ENCODE measurements around the gene PPP1R3D.

The PPP1R3D gene

GRCh38 chr20:59948828-59949720, 9.0 kb upstream of the PPP1R3D start:
- peak; percentile 78 for DNase-seq (ENCODE audit: low spot score)

- DNase-seq (ENCODE audit: low spot score) = peak; percentile 6
Observed at GRCh38 chr20:59948212-59948611, 8.1 kb upstream of the PPP1R3D start.

GRCh38 chr20:59947376-59947775, 7.3 kb upstream of the PPP1R3D start:
- no peak for DNase-seq (ENCODE audit: low spot score)

- DNase-seq (ENCODE audit: low spot score) = no peak
Observed at GRCh38 chr20:59945731-59946130, 5.6 kb upstream of the PPP1R3D start.

GRCh38 chr20:59945175-59945574, 5.1 kb upstream of the PPP1R3D start:
- DNase-seq (ENCODE audit: low spot score) = no peak

GRCh38 chr20:59944726-59945125, 4.6 kb upstream of the PPP1R3D start:
- no peak for DNase-seq (ENCODE audit: low spot score)

GRCh38 chr20:59942245-59942644, 2.1 kb upstream of the PPP1R3D start:
- DNase-seq (ENCODE audit: low spot score) = no peak

- DNase-seq (ENCODE audit: low spot score) = no peak
Observed at GRCh38 chr20:59940956-59941294, 820 bp upstream of the PPP1R3D start.

GRCh38 chr20:59939879-59940128, 301 bp downstream of the PPP1R3D start:
- DNase-seq (ENCODE audit: low spot score) = no peak

GRCh38 chr20:59939052-59939878, 840 bp downstream of the PPP1R3D start:
- no peak for DNase-seq (ENCODE audit: low spot score)

GRCh38 chr20:59938696-59939051, 1.4 kb downstream of the PPP1R3D start:
- no peak for DNase-seq (ENCODE audit: low spot score)

- no peak for DNase-seq (ENCODE audit: low spot score)
Observed at GRCh38 chr20:59938221-59938620, 1.9 kb downstream of the PPP1R3D start.

GRCh38 chr20:59937150-59937549, 3.0 kb downstream of the PPP1R3D start:
- DNase-seq (ENCODE audit: low spot score) = no peak

- no peak for DNase-seq (ENCODE audit: low spot score)
Observed at GRCh38 chr20:59936409-59936808, 3.7 kb downstream of the PPP1R3D start.

- DNase-seq (ENCODE audit: low spot score) = no peak
Observed at GRCh38 chr20:59935457-59936185, 4.5 kb downstream of the PPP1R3D start.

- DNase-seq (ENCODE audit: low spot score) = peak; percentile 25
Observed at GRCh38 chr20:59933849-59934585, 6.1 kb downstream of the PPP1R3D start.

GRCh38 chr20:59933296-59933848, 6.7 kb downstream of the PPP1R3D start, which contains the start of gene SYCP2:
SYCP2 (minus strand) TSS chr20:59933637; CDS start chr20:59922413, 11,224 bp downstream.
- DNase-seq (ENCODE audit: low spot score) = no peak

- DNase-seq (ENCODE audit: low spot score) = no peak
Observed at GRCh38 chr20:59932616-59933295, 7.3 kb downstream of the PPP1R3D start.

GRCh38 chr20:59931511-59932312, 8.4 kb downstream of the PPP1R3D start:
- no peak for DNase-seq (ENCODE audit: low spot score)

- no peak for DNase-seq (ENCODE audit: low spot score)
Observed at GRCh38 chr20:59925899-59926298, 14.2 kb downstream of the PPP1R3D start.

Data from NAMALWA (cell line).